LNCaP clone FGC (cell line): ENCODE measurements around the gene ENO1.
A peak's percentile ranks its signal among the peaks of the same experiment; 100 is the strongest.

Experiments
- DNase-seq: peaks from one replicate; pipeline ENCODE4 v3.0.0-alpha.2; 2011; ENCODE audit warnings: low read depth
- H3K4me3 ChIP-seq: 2 replicates; pipeline ENCODE4 v1.5.1; 2011; ENCODE audit warnings: mild to moderate bottlenecking, low read depth, low read length, control low read depth
- CTCF ChIP-seq: IDR thresholded peaks from 2 replicates; pipeline ENCODE4 v1.5.1; 2012; ENCODE audit warnings: mild to moderate bottlenecking; ENCODE audit not compliant: control insufficient read depth, insufficient read depth; ENCODE audit errors: extremely low read depth

ENO1 gene

GRCh38 chr1:8851060-8851459 is 27.4 kb downstream of the ENO1 start:
- no peak overlapping the region for H3K4me3 ChIP-seq
- no peak for DNase-seq
- no peak for TF ChIP-seq CTCF

- TF ChIP-seq CTCF = peak; percentile 91
- no peak overlapping the region for H3K4me3 ChIP-seq
Measured at GRCh38 chr1:8848663-8849386, 29.7 kb downstream of the ENO1 start.

GRCh38 chr1:8847990-8848389 is 30.5 kb downstream of the ENO1 start:
- DNase-seq = peak; percentile 4
- H3K4me3 ChIP-seq = no peak overlapping the region

More at GRCh38 chr1:8848663-8849386, 29.7 kb downstream of the ENO1 start:
- DNase-seq = peak; percentile 88

GRCh38 chr1:8846263-8846662 is 32.2 kb downstream of the ENO1 start:
- no peak for TF ChIP-seq CTCF
- DNase-seq = no peak
- H3K4me3 ChIP-seq = no peak overlapping the region

More at GRCh38 chr1:8847990-8848389, 30.5 kb downstream of the ENO1 start:
- no peak for TF ChIP-seq CTCF

- no peak for DNase-seq
- H3K4me3 ChIP-seq = no peak overlapping the region
- no peak for TF ChIP-seq CTCF
Measured at GRCh38 chr1:8845104-8846097, 33.1 kb downstream of the ENO1 start.

- H3K4me3 ChIP-seq = no peak overlapping the region
- no peak for TF ChIP-seq CTCF
- DNase-seq = no peak
Measured at GRCh38 chr1:8844501-8845006, 33.9 kb downstream of the ENO1 start.
